ENCODE measurements around the gene FBXO45. TPM values are rescaled to one million over a fixed set of nuclear protein-coding genes. Genes with fewer than 3 reads are reported as not detected.
A peak's percentile ranks its signal among the peaks of the same experiment; 100 is the strongest.

FBXO45 gene
- total and polyA plus RNA-seq, 4 donors, result 1.6 to 7.7 (median 3.6) TPM

DNA sequence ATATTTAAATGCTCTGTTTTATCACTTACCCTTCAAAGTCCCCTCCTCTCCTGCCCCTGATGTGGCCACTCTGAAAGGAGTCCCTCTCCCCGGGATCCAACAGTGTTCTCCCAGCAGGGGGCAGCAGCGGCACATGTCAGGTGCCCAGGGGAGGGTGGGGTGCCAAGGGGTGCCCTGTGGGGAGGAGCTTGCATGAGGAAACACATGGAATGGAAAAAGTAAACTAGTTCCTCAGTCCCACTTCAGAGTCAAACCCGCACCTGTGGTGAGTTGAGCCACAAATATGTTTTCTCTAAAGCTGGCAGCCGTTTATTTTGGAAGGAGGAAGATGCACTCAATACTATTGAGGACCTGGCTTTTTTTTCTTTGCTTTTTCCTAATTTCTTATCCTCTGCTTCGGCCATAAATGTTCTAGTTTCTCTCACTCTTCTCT is 40.9 kb downstream of the FBXO45 start:
- Histone ChIP-seq H3K27ac (ENCODE audit: low read depth in 1 of 2, low read length in 2 of 2) (no peak overlapping the region), H3K36me3 (ENCODE audit: control insufficient read depth in 4 of 4, insufficient read depth in 3 of 4, low read depth in 1 of 4, low read length in 3 of 4) (no peaks in the 10 kb centered on the region), H3K4me1 (ENCODE audit: control insufficient read depth in 4 of 4, insufficient read depth in 4 of 4, low read length in 3 of 4) (peaks cover 0 to 5% (median 0%) of the 10 kb centered on the region in 4 donors), H3K27me3 (ENCODE audit: control insufficient read depth in 4 of 4, insufficient read depth in 4 of 4, low read length in 3 of 4) (peaks cover 0 to 3% (median 0%) of the 10 kb centered on the region in 4 donors), H3K9ac (ENCODE audit: low read depth in 1 of 2, low read length in 2 of 2) (no peak overlapping the region), H3K9me3 (ENCODE audit: control insufficient read depth in 4 of 4, low read length in 3 of 4) (no peaks in the 10 kb centered on the region), H3K4me3 (ENCODE audit: low read depth in 1 of 3, low read length in 3 of 3) (no peak overlapping the region)
- DNase-seq (ENCODE audit: low spot score), result peak; percentile 95
- peak; percentile 47 for TF ChIP-seq MAX (IDR thresholded peaks at IDR 0.05)
- TF ChIP-seq HNF4A (conservative IDR thresholded peaks at IDR 0.05), result no peak
- no peak for TF ChIP-seq TAF1 (conservative IDR thresholded peaks at IDR 0.05)
- no peak for TF ChIP-seq FOXA2 (IDR thresholded peaks at IDR 0.05)
- TF ChIP-seq RAD21 (IDR thresholded peaks at IDR 0.05), result peak; percentile 92 to 96
- no peak for TF ChIP-seq SP1 (IDR thresholded peaks at IDR 0.05)
- no peak for TF ChIP-seq REST (IDR thresholded peaks at IDR 0.05)
- TF ChIP-seq ZBTB33 (IDR thresholded peaks at IDR 0.05), result no peak
- TF ChIP-seq, protein P1, sequence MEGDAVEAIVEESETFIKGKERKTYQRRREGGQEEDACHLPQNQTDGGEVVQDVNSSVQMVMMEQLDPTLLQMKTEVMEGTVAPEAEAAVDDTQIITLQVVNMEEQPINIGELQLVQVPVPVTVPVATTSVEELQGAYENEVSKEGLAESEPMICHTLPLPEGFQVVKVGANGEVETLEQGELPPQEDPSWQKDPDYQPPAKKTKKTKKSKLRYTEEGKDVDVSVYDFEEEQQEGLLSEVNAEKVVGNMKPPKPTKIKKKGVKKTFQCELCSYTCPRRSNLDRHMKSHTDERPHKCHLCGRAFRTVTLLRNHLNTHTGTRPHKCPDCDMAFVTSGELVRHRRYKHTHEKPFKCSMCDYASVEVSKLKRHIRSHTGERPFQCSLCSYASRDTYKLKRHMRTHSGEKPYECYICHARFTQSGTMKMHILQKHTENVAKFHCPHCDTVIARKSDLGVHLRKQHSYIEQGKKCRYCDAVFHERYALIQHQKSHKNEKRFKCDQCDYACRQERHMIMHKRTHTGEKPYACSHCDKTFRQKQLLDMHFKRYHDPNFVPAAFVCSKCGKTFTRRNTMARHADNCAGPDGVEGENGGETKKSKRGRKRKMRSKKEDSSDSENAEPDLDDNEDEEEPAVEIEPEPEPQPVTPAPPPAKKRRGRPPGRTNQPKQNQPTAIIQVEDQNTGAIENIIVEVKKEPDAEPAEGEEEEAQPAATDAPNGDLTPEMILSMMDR (IDR thresholded peaks at IDR 0.05; ENCODE audit: low read depth, low read length, missing input control), result peak; percentile 74
- WGBS, result 22% methylated on average over 5 of the region's 5 CpGs

- Histone ChIP-seq H3K4me3 (ENCODE audit: low read depth in 1 of 3, low read length in 3 of 3) (no peak overlapping the region), H3K9me3 (ENCODE audit: control insufficient read depth in 4 of 4, low read length in 3 of 4) (no peaks in the 10 kb centered on the region), H3K27me3 (ENCODE audit: control insufficient read depth in 4 of 4, insufficient read depth in 4 of 4, low read length in 3 of 4) (peaks cover 0 to 3% (median 0%) of the 10 kb centered on the region in 4 donors), H3K4me1 (ENCODE audit: control insufficient read depth in 4 of 4, insufficient read depth in 4 of 4, low read length in 3 of 4) (peaks cover 0 to 5% (median 0%) of the 10 kb centered on the region in 4 donors), H3K27ac (ENCODE audit: low read depth in 1 of 2, low read length in 2 of 2) (no peak overlapping the region), H3K9ac (ENCODE audit: low read depth in 1 of 2, low read length in 2 of 2) (no peak overlapping the region), H3K36me3 (ENCODE audit: control insufficient read depth in 4 of 4, insufficient read depth in 3 of 4, low read depth in 1 of 4, low read length in 3 of 4) (no peaks in the 10 kb centered on the region)
- DNase-seq (ENCODE audit: low spot score), result no peak
- WGBS, result 81% methylated on average over 6 of the region's 6 CpGs
- TF ChIP-seq ZBTB33 (IDR thresholded peaks at IDR 0.05) (no peak), HNF4A (conservative IDR thresholded peaks at IDR 0.05) (no peak), JUND (IDR thresholded peaks at IDR 0.05) (no peak), REST (IDR thresholded peaks at IDR 0.05) (no peak), ATF3 (IDR thresholded peaks at IDR 0.05) (no peak), FOXA2 (IDR thresholded peaks at IDR 0.05) (no peak), RAD21 (IDR thresholded peaks at IDR 0.05) (no peak), SP1 (IDR thresholded peaks at IDR 0.05) (no peak), YY1 (IDR thresholded peaks at IDR 0.05) (no peak), GABPA (IDR thresholded peaks at IDR 0.05 in 1 of 2, conservative IDR thresholded peaks at IDR 0.05 in 1 of 2) (no peak), EGR1 (IDR thresholded peaks at IDR 0.05; ENCODE audit: low read depth in 2 of 2) (no peak), TAF1 (conservative IDR thresholded peaks at IDR 0.05) (no peak), MAX (IDR thresholded peaks at IDR 0.05) (no peak)
Observed at GRCh38 chr3:196609805-196610515, 41.5 kb downstream of the FBXO45 start.

All from liver (tissue), 9 donors.